ENCODE measurements around the gene FGGY.

FGGY gene

GRCh38 chr1:59804301-59804700 is 507.4 kb downstream of the FGGY start:
- H3K27me3 ChIP-seq = no peaks in the 10 kb centered on the region
- H3K4me3 ChIP-seq = no peak overlapping the region
- no peak overlapping the region for H3K9ac ChIP-seq
- no peak overlapping the region for H3K4me2 ChIP-seq
- no peak overlapping the region for H3K27ac ChIP-seq
- H3K4me1 ChIP-seq = no peaks in the 10 kb centered on the region
- peaks cover 0 to 5% (median 0%) of the 10 kb centered on the region in 11 experiments; a peak in 1 of 22 replicates for H3K9me3 ChIP-seq (replicated peaks in 1 of 11)
- no peaks in the 10 kb centered on the region for H4K20me1 ChIP-seq
- no peaks in the 10 kb centered on the region for H3K36me3 ChIP-seq
- no peak for TF ChIP-seq Cebpa-rat (IDR thresholded peaks at IDR 0.05)

- Histone ChIP-seq H3K4me3 (no peak overlapping the region), H3K27me3 (no peaks in the 10 kb centered on the region), H3K9me3 (replicated peaks in 1 of 11) (peaks cover 0 to 5% (median 0%) of the 10 kb centered on the region in 11 experiments; a peak in 1 of 22 replicates), H3K27ac (no peak overlapping the region), H3K9ac (no peak overlapping the region), H3K4me2 (no peak overlapping the region), H4K20me1 (no peaks in the 10 kb centered on the region), H3K4me1 (no peaks in the 10 kb centered on the region), H3K36me3 (no peaks in the 10 kb centered on the region)
- no peak for TF ChIP-seq Cebpa-rat (IDR thresholded peaks at IDR 0.05)
These were observed 508.7 kb downstream of the FGGY start for GRCh38 chr1:59805554-59805953.

All from BLaER1 treated with 17β-estradiol and CSF1 and Interleukin-3, amounts not matched to agents 10 nM and 100 nM (cell line).